ENCODE measurements around the gene ROPN1L.

The ROPN1L gene

GRCh38 chr5:10431415-10431814, 10.3 kb upstream of the ROPN1L start:
- no peak for DNase-seq

GRCh38 chr5:10432059-10433008, 9.3 kb upstream of the ROPN1L start:
- DNase-seq: no peak

- DNase-seq: no peak
Observed at GRCh38 chr5:10434392-10434791, 7.3 kb upstream of the ROPN1L start.

GRCh38 chr5:10438301-10438700, 3.4 kb upstream of the ROPN1L start:
- no peak for DNase-seq

- DNase-seq: no peak
Observed at GRCh38 chr5:10439692-10440091, 2.0 kb upstream of the ROPN1L start.

- no peak for DNase-seq
Observed at GRCh38 chr5:10440367-10440990, 1.2 kb upstream of the ROPN1L start.

GRCh38 chr5:10441992-10442435, 335 bp downstream of the ROPN1L start:
- no peak for DNase-seq

GRCh38 chr5:10442576-10442975, 897 bp downstream of the ROPN1L start:
- DNase-seq: no peak

GRCh38 chr5:10445352-10445751, 3.7 kb downstream of the ROPN1L start:
- DNase-seq: no peak

GRCh38 chr5:10446490-10446889, 4.8 kb downstream of the ROPN1L start:
- no peak for DNase-seq

- no peak for DNase-seq
Observed at GRCh38 chr5:10447041-10447440, 5.4 kb downstream of the ROPN1L start.

- DNase-seq: no peak
Observed at GRCh38 chr5:10448754-10449360, 7.2 kb downstream of the ROPN1L start.

GRCh38 chr5:10451137-10451824, 9.6 kb downstream of the ROPN1L start:
- DNase-seq: no peak

- peak; percentile 56 for DNase-seq
Observed at GRCh38 chr5:10452768-10453331, 11.2 kb downstream of the ROPN1L start.

- DNase-seq: no peak
Observed at GRCh38 chr5:10453545-10453944, 11.9 kb downstream of the ROPN1L start.

- DNase-seq: no peak
Observed at GRCh38 chr5:10454591-10455276, 13.1 kb downstream of the ROPN1L start.

- DNase-seq: no peak
Observed at GRCh38 chr5:10455277-10455670, 13.6 kb downstream of the ROPN1L start.

GRCh38 chr5:10456583-10457420, 15.1 kb downstream of the ROPN1L start:
- no peak for DNase-seq

- no peak for DNase-seq
Observed at GRCh38 chr5:10457682-10458574, 16.2 kb downstream of the ROPN1L start.

All from NCI-H2227 treated with DMSO at 0.1 percent for 48 hours (cell line).